Astrocyte (in vitro differentiated cells and primary cell): ENCODE data around the gene PTPRU.
A peak's percentile ranks its signal among the peaks of the same experiment; 100 is the strongest.

ENCODE experiments used
- EZH2 ChIP-seq: IDR thresholded peaks from 2 replicates; pipeline ENCODE4 v1.6.1; 2012; ENCODE audit warnings: mild to moderate bottlenecking, low read length, inconsistent platforms; ENCODE audit not compliant: insufficient read depth
- TF ChIP-seq, protein P1 (sequence below): IDR thresholded peaks from 2 replicates; pipeline ENCODE4 v1.5.1; 2011; ENCODE audit warnings: low read depth, mild to moderate bottlenecking, inconsistent platforms, low read length, moderate library complexity; ENCODE audit not compliant: insufficient read depth

- no peak for TF ChIP-seq EZH2
- TF ChIP-seq, protein P1, sequence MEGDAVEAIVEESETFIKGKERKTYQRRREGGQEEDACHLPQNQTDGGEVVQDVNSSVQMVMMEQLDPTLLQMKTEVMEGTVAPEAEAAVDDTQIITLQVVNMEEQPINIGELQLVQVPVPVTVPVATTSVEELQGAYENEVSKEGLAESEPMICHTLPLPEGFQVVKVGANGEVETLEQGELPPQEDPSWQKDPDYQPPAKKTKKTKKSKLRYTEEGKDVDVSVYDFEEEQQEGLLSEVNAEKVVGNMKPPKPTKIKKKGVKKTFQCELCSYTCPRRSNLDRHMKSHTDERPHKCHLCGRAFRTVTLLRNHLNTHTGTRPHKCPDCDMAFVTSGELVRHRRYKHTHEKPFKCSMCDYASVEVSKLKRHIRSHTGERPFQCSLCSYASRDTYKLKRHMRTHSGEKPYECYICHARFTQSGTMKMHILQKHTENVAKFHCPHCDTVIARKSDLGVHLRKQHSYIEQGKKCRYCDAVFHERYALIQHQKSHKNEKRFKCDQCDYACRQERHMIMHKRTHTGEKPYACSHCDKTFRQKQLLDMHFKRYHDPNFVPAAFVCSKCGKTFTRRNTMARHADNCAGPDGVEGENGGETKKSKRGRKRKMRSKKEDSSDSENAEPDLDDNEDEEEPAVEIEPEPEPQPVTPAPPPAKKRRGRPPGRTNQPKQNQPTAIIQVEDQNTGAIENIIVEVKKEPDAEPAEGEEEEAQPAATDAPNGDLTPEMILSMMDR: peak; percentile 19
These were observed 105.6 kb downstream of the PTPRU start for GRCh38 chr1:29341936-29342335.
